Measurements from ENCODE around the gene TEX54. TPM values are rescaled to one million over a fixed set of nuclear protein-coding genes. Genes with fewer than 3 reads are reported as not detected.
A peak's percentile ranks its signal among the peaks of the same experiment; 100 is the strongest.

The TEX54 gene
- polyA plus RNA-seq, 1 donor (not counting 4 experiments of a cell fraction or from before 2014, with no cell fraction given) = not detected

DNA sequence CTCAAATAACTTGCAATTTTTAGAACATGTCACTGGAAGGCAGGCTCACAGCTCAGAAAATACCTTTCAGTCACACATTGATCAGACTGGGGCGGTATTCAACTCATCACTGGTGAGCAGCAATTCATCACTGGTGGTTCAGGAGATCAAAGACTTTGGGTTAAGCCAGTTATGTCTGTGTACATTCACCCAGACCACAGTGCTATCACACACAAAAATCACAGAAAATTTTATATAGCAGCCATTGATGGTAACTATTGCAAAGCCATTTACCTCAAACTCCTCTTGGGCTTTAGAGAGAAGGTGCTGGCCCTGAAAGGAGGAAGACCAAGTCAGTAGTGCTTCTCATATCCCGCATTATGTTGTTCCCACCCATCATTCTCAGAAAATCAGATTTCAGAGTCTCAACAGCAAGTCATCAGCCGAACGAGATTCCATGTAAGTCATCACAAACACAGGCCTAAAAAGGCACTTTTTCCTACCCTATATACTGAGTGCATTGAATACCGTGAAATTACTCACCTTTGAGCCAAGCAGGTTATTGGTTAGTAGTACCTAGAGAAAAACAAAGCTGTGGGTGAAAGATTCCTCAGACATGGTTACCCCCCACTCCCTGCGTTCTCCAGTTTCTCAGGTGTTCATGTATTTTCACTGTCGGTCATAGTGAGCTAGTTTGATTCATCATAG, 20.8 kb upstream of the TEX54 start:
- peak overlapping the region; percentile 95 for H3K27ac ChIP-seq (ENCODE audit: control insufficient read depth, insufficient read depth, low read length)
- no peak overlapping the region for H2AFZ ChIP-seq (ENCODE audit: control insufficient read depth, low read length)
- H3K27me3 ChIP-seq (ENCODE audit: control insufficient read depth, extremely low read depth, insufficient read depth, low read length) = no peaks in the 10 kb centered on the region
- H3K79me2 ChIP-seq (ENCODE audit: control insufficient read depth, insufficient read depth, low read length) = peaks cover 38% of the 10 kb centered on the region
- H3K4me1 ChIP-seq (ENCODE audit: control insufficient read depth, extremely low read depth, insufficient read depth, low read length) = peaks cover 35% of the 10 kb centered on the region
- dilution Hi-C loops (cut with MboI; ENCODE audit: extremely low pct_ligation_motif_present, low sequenced_read_pairs) = no loop called here
- H4K20me1 ChIP-seq (ENCODE audit: control insufficient read depth, extremely low read depth, insufficient read depth, low read length) = peaks cover 34% of the 10 kb centered on the region
- TF ChIP-seq, protein P1, sequence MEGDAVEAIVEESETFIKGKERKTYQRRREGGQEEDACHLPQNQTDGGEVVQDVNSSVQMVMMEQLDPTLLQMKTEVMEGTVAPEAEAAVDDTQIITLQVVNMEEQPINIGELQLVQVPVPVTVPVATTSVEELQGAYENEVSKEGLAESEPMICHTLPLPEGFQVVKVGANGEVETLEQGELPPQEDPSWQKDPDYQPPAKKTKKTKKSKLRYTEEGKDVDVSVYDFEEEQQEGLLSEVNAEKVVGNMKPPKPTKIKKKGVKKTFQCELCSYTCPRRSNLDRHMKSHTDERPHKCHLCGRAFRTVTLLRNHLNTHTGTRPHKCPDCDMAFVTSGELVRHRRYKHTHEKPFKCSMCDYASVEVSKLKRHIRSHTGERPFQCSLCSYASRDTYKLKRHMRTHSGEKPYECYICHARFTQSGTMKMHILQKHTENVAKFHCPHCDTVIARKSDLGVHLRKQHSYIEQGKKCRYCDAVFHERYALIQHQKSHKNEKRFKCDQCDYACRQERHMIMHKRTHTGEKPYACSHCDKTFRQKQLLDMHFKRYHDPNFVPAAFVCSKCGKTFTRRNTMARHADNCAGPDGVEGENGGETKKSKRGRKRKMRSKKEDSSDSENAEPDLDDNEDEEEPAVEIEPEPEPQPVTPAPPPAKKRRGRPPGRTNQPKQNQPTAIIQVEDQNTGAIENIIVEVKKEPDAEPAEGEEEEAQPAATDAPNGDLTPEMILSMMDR (optimal IDR thresholded peaks at IDR 0.05 in 1 of 3, IDR thresholded peaks at IDR 0.05 in 1 of 3, conservative IDR thresholded peaks at IDR 0.05 in 1 of 3; ENCODE audit: extremely low read depth in 1 of 3, insufficient read depth in 2 of 3, low read length in 3 of 3) = no peak
- no peak for TF ChIP-seq EZH2 (IDR thresholded peaks at IDR 0.05; ENCODE audit: low read length)
- peak overlapping the region; percentile 100 for H3K9ac ChIP-seq (ENCODE audit: control insufficient read depth, extremely low read depth, insufficient read depth, low read length)
- FAIRE-seq = no peak
- peak overlapping the region; percentile 72 to 100 (median 100) for H3K4me3 ChIP-seq (ENCODE audit: control insufficient read depth in 2 of 3, extremely low read depth in 1 of 3, insufficient read depth in 2 of 3, low read depth in 1 of 3, low read length in 3 of 3)
- H3K9me1 ChIP-seq (ENCODE audit: control insufficient read depth, extremely low read depth, insufficient read depth, low read length) = no peaks in the 10 kb centered on the region
- DNase-seq (ENCODE audit: low read depth, low spot score) = no peak
- no peaks in the 10 kb centered on the region for H3K9me3 ChIP-seq (ENCODE audit: control insufficient read depth, low read depth, low read length)
- H3K36me3 ChIP-seq (ENCODE audit: control insufficient read depth in 2 of 2, extremely low read depth in 1 of 2, insufficient read depth in 2 of 2, low read length in 2 of 2) = peaks cover 27 to 37% of the 10 kb centered on the region in 2 experiments
- peak overlapping the region; percentile 87 for H3K4me2 ChIP-seq (ENCODE audit: control insufficient read depth, extremely low read depth, insufficient read depth, low read depth, low read length)

DNA sequence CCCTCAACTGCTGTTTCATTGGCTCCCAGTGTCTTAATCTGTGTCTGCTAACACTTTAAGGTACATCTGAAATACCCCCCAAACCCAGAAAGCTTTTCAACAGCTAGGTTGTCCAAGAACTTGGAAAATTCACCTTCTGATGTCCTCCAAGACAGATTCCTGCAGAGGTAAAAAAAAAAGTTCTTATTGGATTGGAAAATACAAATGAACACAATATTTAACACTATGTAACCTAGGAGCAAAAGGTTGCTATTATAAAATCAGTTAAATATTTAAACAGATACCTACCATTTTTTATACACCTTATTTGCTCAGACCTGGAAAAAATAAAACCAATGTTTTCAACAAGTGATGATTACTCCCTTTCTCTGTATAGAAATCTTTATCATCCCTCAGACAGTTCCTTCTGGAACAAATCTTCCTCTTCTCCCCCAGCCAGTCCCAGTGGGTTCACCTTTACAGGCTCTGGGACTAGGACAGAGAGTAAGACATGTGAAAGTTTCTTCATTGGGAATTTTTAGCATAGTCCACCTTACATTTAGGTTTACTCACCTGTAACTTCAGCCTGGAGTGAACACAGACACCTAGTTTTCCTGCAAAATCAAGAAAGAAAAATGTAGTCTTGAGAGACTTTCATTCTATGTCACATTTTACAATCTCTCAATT, 20.0 kb upstream of the TEX54 start:
- Histone ChIP-seq H2AFZ (ENCODE audit: control insufficient read depth, low read length) (no peak overlapping the region), H3K9ac (ENCODE audit: control insufficient read depth, extremely low read depth, insufficient read depth, low read length) (no peak overlapping the region), H3K9me3 (ENCODE audit: control insufficient read depth, low read depth, low read length) (no peaks in the 10 kb centered on the region), H3K27me3 (ENCODE audit: control insufficient read depth, extremely low read depth, insufficient read depth, low read length) (no peaks in the 10 kb centered on the region), H3K4me2 (ENCODE audit: control insufficient read depth, extremely low read depth, insufficient read depth, low read depth, low read length) (peak overlapping the region; percentile 87), H3K36me3 (ENCODE audit: control insufficient read depth in 2 of 2, extremely low read depth in 1 of 2, insufficient read depth in 2 of 2, low read length in 2 of 2) (peaks cover 27 to 37% of the 10 kb centered on the region in 2 experiments), H3K4me3 (ENCODE audit: control insufficient read depth in 2 of 3, extremely low read depth in 1 of 3, insufficient read depth in 2 of 3, low read depth in 1 of 3, low read length in 3 of 3) (peak overlapping the region in 1 of 3 experiments; percentile 100), H3K27ac (ENCODE audit: control insufficient read depth, insufficient read depth, low read length) (no peak overlapping the region), H3K79me2 (ENCODE audit: control insufficient read depth, insufficient read depth, low read length) (peaks cover 38% of the 10 kb centered on the region), H4K20me1 (ENCODE audit: control insufficient read depth, extremely low read depth, insufficient read depth, low read length) (peaks cover 34% of the 10 kb centered on the region), H3K4me1 (ENCODE audit: control insufficient read depth, extremely low read depth, insufficient read depth, low read length) (peaks cover 27% of the 10 kb centered on the region), H3K9me1 (ENCODE audit: control insufficient read depth, extremely low read depth, insufficient read depth, low read length) (no peaks in the 10 kb centered on the region)
- FAIRE-seq = no peak
- DNase-seq (ENCODE audit: low read depth, low spot score) = no peak
- dilution Hi-C loops (cut with MboI; ENCODE audit: extremely low pct_ligation_motif_present, low sequenced_read_pairs) = no loop called here
- no peak for TF ChIP-seq EZH2 (IDR thresholded peaks at IDR 0.05; ENCODE audit: low read length)
- TF ChIP-seq, protein P1 (optimal IDR thresholded peaks at IDR 0.05 in 1 of 3, IDR thresholded peaks at IDR 0.05 in 1 of 3, conservative IDR thresholded peaks at IDR 0.05 in 1 of 3; ENCODE audit: extremely low read depth in 1 of 3, insufficient read depth in 2 of 3, low read length in 3 of 3) = no peak
